CD14-positive monocyte (primary cell): Measurements from ENCODE around the gene LCLAT1. TPM values are rescaled to one million over a fixed set of nuclear protein-coding genes. Genes with fewer than 3 reads are reported as not detected.

Experiments
- DNase-seq, 3 donors: peaks; one replicate each; pipeline ENCODE4 v3.0.0-alpha.2; 2011 to 2022
- H2AFZ ChIP-seq: 2 replicates; pipeline ENCODE4 v1.6.0; 2012; ENCODE audit warnings: mild to moderate bottlenecking, low read depth, low read length, inconsistent platforms; ENCODE audit not compliant: insufficient read depth, poor library complexity, severe bottlenecking
- H3K27ac ChIP-seq, 2 donors: 1 replicate in 1 of 2; 2 replicates in 1 of 2; pipeline ENCODE4 v1.5.1; 2012 to 2013; ENCODE audit warnings: low read length in 2 of 2, control low read depth in 1 of 2, inconsistent platforms in 1 of 2, low read depth in 1 of 2, mild to moderate bottlenecking in 1 of 2
- H3K27me3 ChIP-seq, 2 donors: one replicate each; pipeline versions ENCODE4 v1.6.0 to v1.6.1; 2011 to 2013; ENCODE audit warnings: low read length in 2 of 2; ENCODE audit not compliant: control insufficient read depth in 2 of 2, insufficient read depth in 2 of 2
- H3K36me3 ChIP-seq, 2 donors: replicated peaks in 1 of 2; 1 replicate in 1 of 2; 2 replicates in 1 of 2; pipeline versions ENCODE4 v1.5.1 to v1.6.1; 2012 to 2013; ENCODE audit warnings: low read length in 2 of 2, control low read depth in 1 of 2, inconsistent platforms in 1 of 2, mild to moderate bottlenecking in 1 of 2; ENCODE audit not compliant: insufficient read depth in 2 of 2, control insufficient read depth in 1 of 2
- H3K4me1 ChIP-seq, 2 donors: 1 replicate in 1 of 2; 2 replicates in 1 of 2; pipeline versions ENCODE4 v1.5.1 to v1.6.1; 2012 to 2013; ENCODE audit warnings: low read length in 2 of 2, control low read depth in 1 of 2, inconsistent platforms in 1 of 2, mild to moderate bottlenecking in 1 of 2, moderate library complexity in 1 of 2; ENCODE audit not compliant: insufficient read depth in 2 of 2, control insufficient read depth in 1 of 2
- H3K4me2 ChIP-seq: replicated peaks from 2 replicates; pipeline ENCODE3; 2012; ENCODE audit warnings: low read length, moderate library complexity, mild to moderate bottlenecking; ENCODE audit not compliant: poor library complexity, severe bottlenecking; ENCODE audit errors: extremely low read depth
- H3K4me3 ChIP-seq, 3 experiments: fragments of 200-600 bp in 1 of 3; sonication (generic) in 1 of 3; replicated peaks in 1 of 3; 1 replicate in 2 of 3; 2 replicates in 1 of 3; pipeline ENCODE4 v1.5.1; 2011 to 2013; ENCODE audit warnings: low read length in 3 of 3, mild to moderate bottlenecking in 3 of 3, control low read depth in 2 of 3, low read depth in 2 of 3, inconsistent platforms in 1 of 3, moderate library complexity in 1 of 3
- H3K79me2 ChIP-seq: 2 replicates; pipeline ENCODE4 v1.6.0; 2012; ENCODE audit warnings: mild to moderate bottlenecking, control low read depth, inconsistent platforms, low read length, moderate library complexity; ENCODE audit not compliant: insufficient read depth
- H3K9ac ChIP-seq: 2 replicates; pipeline ENCODE4 v1.6.0; 2017; ENCODE audit warnings: low read length, mild to moderate bottlenecking; ENCODE audit not compliant: insufficient read depth, poor library complexity, severe bottlenecking
- H3K9me3 ChIP-seq, 2 donors: replicated peaks in 1 of 2; 1 replicate in 1 of 2; 2 replicates in 1 of 2; pipeline versions ENCODE4 v1.5.1 to v1.6.1; 2012 to 2013; ENCODE audit warnings: low read length in 2 of 2, control low read depth in 1 of 2; ENCODE audit not compliant: control insufficient read depth in 1 of 2, insufficient read depth in 1 of 2
- H4K20me1 ChIP-seq: 2 replicates; pipeline ENCODE4 v1.6.0; 2012; ENCODE audit warnings: mild to moderate bottlenecking, low read length, control low read depth, moderate library complexity; ENCODE audit not compliant: insufficient read depth
- H3K27ac Mint-ChIP-seq, 7 donors: one replicate each; pipeline ENCODE4 v1.8.0; 2020; ENCODE audit warnings: mild to moderate bottlenecking in 7 of 7, mixed read lengths in 7 of 7, moderate library complexity in 6 of 7, inconsistent platforms in 2 of 7
- H3K27me3 Mint-ChIP-seq, 3 donors: one replicate each; pipeline ENCODE4 v1.8.0; 2021 to 2022; ENCODE audit warnings: low read depth in 3 of 3, mild to moderate bottlenecking in 3 of 3, mixed read lengths in 3 of 3, moderate library complexity in 3 of 3, inconsistent platforms in 1 of 3
- H3K36me3 Mint-ChIP-seq, 2 donors: one replicate each; pipeline ENCODE4 v1.8.0; 2020; ENCODE audit warnings: mixed read lengths in 2 of 2, inconsistent platforms in 1 of 2, mild to moderate bottlenecking in 1 of 2
- H3K4me1 Mint-ChIP-seq: one replicate; pipeline ENCODE4 v1.8.0; 2020; ENCODE audit warnings: mild to moderate bottlenecking, mixed read lengths
- H3K4me3 Mint-ChIP-seq, 2 donors: one replicate each; pipeline ENCODE4 v1.8.0; 2020; ENCODE audit warnings: mild to moderate bottlenecking in 2 of 2, mixed read lengths in 2 of 2, moderate library complexity in 1 of 2
- H3K9me3 Mint-ChIP-seq, 7 donors: one replicate each; pipeline ENCODE4 v1.8.0; 2020 to 2022; ENCODE audit warnings: mixed read lengths in 7 of 7, mild to moderate bottlenecking in 6 of 7, moderate library complexity in 6 of 7, inconsistent platforms in 2 of 7
- CTCF ChIP-seq: fragments of 200-600 bp; IDR thresholded peaks from one replicate; pipeline ENCODE4 v1.8.0; 2022; ENCODE audit warnings: antibody characterized with exemption, mild to moderate bottlenecking
- WGBS: methylation state at CpG from one replicate; pipeline ENCODE4 v1.1.5; 2013; ENCODE audit warnings: missing lambda C conversion rate; ENCODE audit not compliant: insufficient coverage; 5-methylcytosine and 5-hydroxymethylcytosine counted together
- intact Hi-C, 2 donors: fragments of 100-400 bp; cut with micrococcal nuclease; formaldehyde crosslinking; loops; one replicate each; pipeline versions ENCODE4 v1.15.0 to v1.15.1; 2023
- polyA plus RNA-seq, 3 donors: library from polyadenylated mRNA; depleted of rRNA in 1 of 3; unstranded in 2 of 3; stranded (reverse) in 1 of 3; fragments of 300-500 nt in 2 of 3; fragments of >200 nt in 1 of 3; fragmentation: Illumina TruSeq in 2 of 3; gene quantifications; 1 replicate in 2 of 3; 2 replicates in 1 of 3; pipeline ENCODE4 v1.2.3, GENCODE V29; 2012 to 2021

Gene LCLAT1
- polyA plus RNA-seq, 3 donors = 1.2 to 5.7 (median 1.3) TPM

- H3K4me3 ChIP-seq = no peak overlapping the region
- H3K9me3 ChIP-seq = no peaks in the 10 kb centered on the region
- Mint-ChIP-seq H3K9me3 (peaks cover 0 to 7% (median 0%) of the 10 kb centered on the region in 7 donors), H3K36me3 (peaks cover 4 to 7% of the 10 kb centered on the region in 2 donors), H3K4me1 (no peaks in the 10 kb centered on the region), H3K4me3 (no peak overlapping the region), H3K27me3 (peaks cover 0 to 2% (median 0%) of the 10 kb centered on the region in 3 donors), H3K27ac (peak overlapping the region in 1 of 7 donors; percentile 5)
- intact Hi-C loops = no loop called here
- H4K20me1 ChIP-seq = no peaks in the 10 kb centered on the region
- H3K36me3 ChIP-seq = no peaks in the 10 kb centered on the region
- no peak for DNase-seq
- no peak overlapping the region for H2AFZ ChIP-seq
- no peak overlapping the region for H3K27ac ChIP-seq
- H3K27me3 ChIP-seq = no peaks in the 10 kb centered on the region
- no peak for TF ChIP-seq CTCF
- H3K4me1 ChIP-seq = no peaks in the 10 kb centered on the region
- no peak overlapping the region for H3K4me2 ChIP-seq
- H3K9ac ChIP-seq = no peak overlapping the region
- 50% methylated on average over 2 of the region's 2 CpGs for WGBS
- H3K79me2 ChIP-seq = peaks cover 14% of the 10 kb centered on the region
Observed at GRCh38 chr2:30459140-30459539, 12.1 kb downstream of the LCLAT1 start.

GRCh38 chr2:30462131-30462857 lies 15.2 kb downstream of the LCLAT1 start:
- no peak overlapping the region for H2AFZ ChIP-seq
- no peak overlapping the region for H3K27ac Mint-ChIP-seq
- no peak overlapping the region for H3K4me3 Mint-ChIP-seq
- no peak overlapping the region for H3K4me3 ChIP-seq
- H3K36me3 Mint-ChIP-seq = peaks cover 4 to 7% of the 10 kb centered on the region in 2 donors
- H3K9ac ChIP-seq = no peak overlapping the region
- no peaks in the 10 kb centered on the region for H3K36me3 ChIP-seq
- H3K4me2 ChIP-seq = no peak overlapping the region
- no peak overlapping the region for H3K27ac ChIP-seq
- intact Hi-C loops = no loop called here
- peaks cover 0 to 10% (median 2%) of the 10 kb centered on the region in 7 donors for H3K9me3 Mint-ChIP-seq
- WGBS = 100% methylated on average over 1 of the region's 4 CpGs
- peaks cover 2% of the 10 kb centered on the region for H3K79me2 ChIP-seq
- H3K27me3 Mint-ChIP-seq = no peaks in the 10 kb centered on the region
- no peaks in the 10 kb centered on the region for H3K4me1 ChIP-seq
- no peak for TF ChIP-seq CTCF
- no peaks in the 10 kb centered on the region for H3K9me3 ChIP-seq
- H3K4me1 Mint-ChIP-seq = no peaks in the 10 kb centered on the region
- no peaks in the 10 kb centered on the region for H4K20me1 ChIP-seq
- no peaks in the 10 kb centered on the region for H3K27me3 ChIP-seq
- no peak for DNase-seq
